Esophagus squamous epithelium (tissue), 5 donors: Measurements from ENCODE around the gene LAMP1. TPM values are rescaled to one million over a fixed set of nuclear protein-coding genes. Genes with fewer than 3 reads are reported as not detected.

Experiments
- DNase-seq: peaks from one replicate; lab custom pipeline; 2025; lab: John Stamatoyannopoulos, UW
- H3K27ac ChIP-seq, 4 donors: fragments of 200-600 bp; sonication (generic); one replicate each; pipeline ENCODE4 v1.5.1; 2016 to 2019; ENCODE audit warnings: mild to moderate bottlenecking in 1 of 4
- H3K27me3 ChIP-seq, 4 donors: fragments of 200-600 bp; sonication (generic); 1 replicate in 3 of 4; 2 replicates in 1 of 4; pipeline versions ENCODE4 v1.5.1 to v1.6.0; 2017 to 2021; ENCODE audit warnings: antibody characterized with exemption in 1 of 4
- H3K36me3 ChIP-seq, 3 donors: fragments of 200-600 bp; sonication (generic); one replicate each; pipeline ENCODE4 v1.5.1; 2016 to 2019
- H3K4me1 ChIP-seq, 3 donors: fragments of 200-600 bp; sonication (generic); one replicate each; pipeline ENCODE4 v1.5.1; 2017 to 2019
- H3K4me3 ChIP-seq, 4 donors: fragments of 200-600 bp; sonication (generic); 1 replicate in 3 of 4; 2 replicates in 1 of 4; pipeline ENCODE4 v1.5.1; 2016 to 2019; ENCODE audit warnings: mild to moderate bottlenecking in 2 of 4, moderate library complexity in 1 of 4
- H3K9me3 ChIP-seq, 3 donors: fragments of 200-600 bp; sonication (generic); one replicate each; pipeline ENCODE4 v1.5.1; 2016 to 2019
- POLR2A ChIP-seq, 4 donors: fragments of 450-650 bp; IDR thresholded peaks; one replicate each; pipeline ENCODE4 v1.6.1; 2017; ENCODE audit warnings: antibody characterized with exemption in 4 of 4, mild to moderate bottlenecking in 4 of 4, moderate library complexity in 3 of 4
- WGBS, 2 donors: methylation state at CpG; one replicate each; pipeline ENCODE4 v1.1.5; 2018; 5-methylcytosine and 5-hydroxymethylcytosine counted together
- intact Hi-C: fragments of 100-400 bp; cut with DNase I; formaldehyde crosslinking; loops from one replicate; pipeline ENCODE4 v1.15.0; 2022
- total RNA-seq, 4 donors: library from RNA; depleted of rRNA; stranded (reverse); fragments of >200 nt; gene quantifications; one replicate each; pipeline ENCODE4 v1.1.0, GENCODE V29; 2016
- TF ChIP-seq, protein P1 (sequence below), 6 experiments: fragments of 450-650 bp in 4 of 6; fragments of 200-600 bp in 2 of 6; sonication (generic) in 2 of 6; IDR thresholded peaks; one replicate each; pipeline ENCODE4 v1.5.1; 2016 to 2019; ENCODE audit warnings: antibody characterized with exemption in 6 of 6, mild to moderate bottlenecking in 4 of 6, moderate library complexity in 4 of 6
- donor health status: DM: yes; HTN: yes; CAD: no.

Gene LAMP1
- total RNA-seq, 4 donors from 2014 or later = 95.4 to 153 (median 123) TPM

DNA sequence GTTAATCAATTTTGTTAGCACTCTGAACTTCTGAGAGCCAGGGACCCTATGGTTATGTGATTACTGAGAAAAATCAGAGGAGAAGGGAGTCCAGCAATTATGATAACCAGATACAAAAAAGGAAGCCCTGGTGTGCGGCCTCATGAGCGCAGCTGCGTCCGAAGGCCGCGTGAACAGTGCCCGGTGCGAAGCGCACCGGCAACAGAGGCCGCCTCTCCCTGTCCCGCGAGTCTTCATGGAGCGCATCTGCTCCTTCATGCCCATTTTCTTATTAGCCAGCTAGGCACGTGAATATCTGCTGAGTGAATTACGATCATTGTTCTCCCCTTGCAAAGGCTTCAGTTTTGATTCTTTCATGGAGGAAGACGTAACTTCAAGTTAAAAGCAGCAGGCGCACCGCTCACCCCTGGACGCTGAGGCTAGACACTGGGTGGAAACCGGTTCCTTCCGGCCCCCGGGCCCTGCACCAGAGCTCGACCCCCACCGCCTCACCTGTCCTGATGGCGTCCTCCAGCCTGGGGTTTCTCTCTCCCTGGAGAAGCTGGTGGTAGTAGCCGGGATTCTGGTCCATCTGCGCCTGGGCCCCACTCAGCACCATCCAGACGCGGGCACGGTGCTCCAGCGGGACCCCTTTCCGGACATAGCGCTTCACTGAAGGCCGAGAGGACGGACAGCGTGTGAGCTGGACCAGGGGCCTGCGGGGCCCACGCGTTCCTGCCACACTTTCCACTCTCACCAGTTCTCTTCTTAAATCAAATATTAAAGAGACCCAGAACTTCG is 58.0 kb downstream of the LAMP1 start:
- TF ChIP-seq, protein P1, sequence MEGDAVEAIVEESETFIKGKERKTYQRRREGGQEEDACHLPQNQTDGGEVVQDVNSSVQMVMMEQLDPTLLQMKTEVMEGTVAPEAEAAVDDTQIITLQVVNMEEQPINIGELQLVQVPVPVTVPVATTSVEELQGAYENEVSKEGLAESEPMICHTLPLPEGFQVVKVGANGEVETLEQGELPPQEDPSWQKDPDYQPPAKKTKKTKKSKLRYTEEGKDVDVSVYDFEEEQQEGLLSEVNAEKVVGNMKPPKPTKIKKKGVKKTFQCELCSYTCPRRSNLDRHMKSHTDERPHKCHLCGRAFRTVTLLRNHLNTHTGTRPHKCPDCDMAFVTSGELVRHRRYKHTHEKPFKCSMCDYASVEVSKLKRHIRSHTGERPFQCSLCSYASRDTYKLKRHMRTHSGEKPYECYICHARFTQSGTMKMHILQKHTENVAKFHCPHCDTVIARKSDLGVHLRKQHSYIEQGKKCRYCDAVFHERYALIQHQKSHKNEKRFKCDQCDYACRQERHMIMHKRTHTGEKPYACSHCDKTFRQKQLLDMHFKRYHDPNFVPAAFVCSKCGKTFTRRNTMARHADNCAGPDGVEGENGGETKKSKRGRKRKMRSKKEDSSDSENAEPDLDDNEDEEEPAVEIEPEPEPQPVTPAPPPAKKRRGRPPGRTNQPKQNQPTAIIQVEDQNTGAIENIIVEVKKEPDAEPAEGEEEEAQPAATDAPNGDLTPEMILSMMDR (IDR thresholded peaks at IDR 0.05) = no peak
- no peak for TF ChIP-seq POLR2A (IDR thresholded peaks at IDR 0.05)
- H3K36me3 ChIP-seq = peaks cover 0 to 59% (median 0%) of the 10 kb centered on the region in 3 donors
- whole genome bisulfite sequencing, 2 donors = 95 to 97% methylated on average over 27 to 28 of the region's 41 CpGs
- peaks cover 0 to 12% (median 0%) of the 10 kb centered on the region in 3 donors for H3K4me1 ChIP-seq
- no peak overlapping the region for H3K27ac ChIP-seq
- no peaks in the 10 kb centered on the region for H3K27me3 ChIP-seq
- no peak for DNase-seq
- no peaks in the 10 kb centered on the region for H3K9me3 ChIP-seq
- intact Hi-C loops = no loop called here
- no peak overlapping the region for H3K4me3 ChIP-seq

DNA sequence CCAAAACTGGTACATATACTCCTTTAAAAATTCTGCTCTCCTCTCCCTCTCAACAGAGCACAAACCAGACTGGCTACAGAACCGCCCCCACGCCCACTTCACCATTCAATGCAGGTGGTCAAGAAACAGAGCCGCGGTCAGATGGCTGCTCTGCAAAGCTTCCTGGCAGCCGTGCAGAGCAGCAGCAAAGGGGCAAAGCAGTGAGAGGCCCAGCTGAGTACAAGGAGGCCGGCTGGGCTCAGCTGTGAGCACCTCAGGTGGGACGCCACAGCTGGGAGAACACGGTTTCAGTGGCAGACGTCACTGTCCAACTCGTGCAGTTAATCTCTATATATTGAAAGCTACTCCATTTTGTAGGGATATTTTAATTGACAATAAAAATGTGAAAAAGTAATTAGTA is 58.6 kb downstream of the LAMP1 start:
- H3K27ac ChIP-seq = no peak overlapping the region
- no peak for DNase-seq
- intact Hi-C loops = no loop called here
- H3K36me3 ChIP-seq = peaks cover 0 to 59% (median 0%) of the 10 kb centered on the region in 3 donors
- TF ChIP-seq, protein P1 (IDR thresholded peaks at IDR 0.05) = no peak
- TF ChIP-seq POLR2A (IDR thresholded peaks at IDR 0.05) = no peak
- WGBS, 2 donors = 78 to 89% methylated on average over 3 to 5 of the region's 10 CpGs
- no peaks in the 10 kb centered on the region for H3K9me3 ChIP-seq
- H3K4me3 ChIP-seq = no peak overlapping the region
- no peaks in the 10 kb centered on the region for H3K27me3 ChIP-seq
- peaks cover 0 to 6% (median 0%) of the 10 kb centered on the region in 3 donors for H3K4me1 ChIP-seq

DNA sequence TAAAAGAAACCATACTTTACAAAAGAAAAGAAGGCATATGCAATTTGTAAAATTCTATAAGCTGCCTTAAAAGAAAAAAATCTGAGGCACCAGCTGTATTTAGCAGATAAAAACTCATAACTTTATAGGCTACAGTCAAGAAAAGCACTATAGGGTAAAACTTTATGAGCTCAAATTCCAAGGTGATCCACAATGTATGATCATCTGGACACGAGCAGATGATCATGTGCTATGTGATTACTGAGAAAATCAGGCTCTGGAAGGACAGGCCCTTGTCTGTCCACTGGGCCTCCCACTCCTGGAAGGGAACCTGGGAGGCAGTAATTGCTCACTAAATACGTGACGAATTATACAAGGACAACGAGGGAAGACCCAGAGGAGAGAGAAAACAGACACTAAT is 59.6 kb downstream of the LAMP1 start:
- Histone ChIP-seq H3K27me3 (no peaks in the 10 kb centered on the region), H3K4me3 (no peak overlapping the region), H3K9me3 (no peaks in the 10 kb centered on the region), H3K27ac (no peak overlapping the region), H3K4me1 (peaks cover 0 to 3% (median 0%) of the 10 kb centered on the region in 3 donors), H3K36me3 (peaks cover 0 to 52% (median 0%) of the 10 kb centered on the region in 3 donors)
- TF ChIP-seq POLR2A (IDR thresholded peaks at IDR 0.05) = no peak
- TF ChIP-seq, protein P1 (IDR thresholded peaks at IDR 0.05) = no peak
- 61 to 67% methylated on average over 4 of the region's 4 CpGs for WGBS, 2 donors
- DNase-seq = no peak
- intact Hi-C loops = no loop called here

DNA sequence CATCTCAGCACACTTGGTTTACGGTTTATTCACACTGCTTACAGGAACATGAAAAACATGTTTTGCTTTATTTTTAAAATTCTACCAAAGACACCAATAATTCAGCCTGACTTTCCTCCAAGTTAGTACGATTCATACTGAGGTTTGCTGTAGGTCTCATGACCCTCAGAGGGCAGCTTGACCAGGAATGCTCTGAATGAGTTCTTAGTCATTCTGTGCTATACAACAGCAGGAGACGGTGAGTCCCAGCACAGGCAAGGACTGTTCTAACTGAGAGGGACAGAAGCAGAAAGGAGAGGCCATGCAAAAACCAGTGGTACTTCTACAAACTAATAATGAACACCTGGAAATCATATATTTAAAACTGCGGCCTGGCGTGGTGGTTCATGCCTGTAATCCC is 60.5 kb downstream of the LAMP1 start:
- intact Hi-C loops = no loop called here

More for the DNA sequence above, 60.5 kb downstream of the LAMP1 start:
- peaks cover 0 to 47% (median 0%) of the 10 kb centered on the region in 3 donors for H3K36me3 ChIP-seq
- TF ChIP-seq, protein P1 (IDR thresholded peaks at IDR 0.05) = no peak
- TF ChIP-seq POLR2A (IDR thresholded peaks at IDR 0.05) = no peak
- DNase-seq = no peak
- no peak overlapping the region for H3K4me3 ChIP-seq
- peaks cover 0 to 12% (median 0%) of the 10 kb centered on the region in 3 donors for H3K4me1 ChIP-seq
- H3K27me3 ChIP-seq = no peaks in the 10 kb centered on the region
- WGBS, 2 donors = 86 to 90% methylated on average over 5 of the region's 5 CpGs
- H3K9me3 ChIP-seq = no peaks in the 10 kb centered on the region
- no peak overlapping the region for H3K27ac ChIP-seq
